PC-3 (cell line): ENCODE measurements around the gene CLEC16A.

Experiments
- EZH2 ChIP-seq: fragments of 300-600 bp; sonication (generic); IDR thresholded peaks from one replicate; pipeline ENCODE4 v1.6.1; 2017; ENCODE audit warnings: antibody characterized with exemption, mild to moderate bottlenecking, low read length; ENCODE audit not compliant: unreplicated experiment
- TF ChIP-seq, protein P1 (sequence below): fragments of 300-600 bp; sonication (generic); conservative IDR thresholded peaks from 2 replicates; pipeline ENCODE4 v1.5.1; 2017; ENCODE audit warnings: antibody characterized with exemption, low read depth, mild to moderate bottlenecking, low read length

DNA sequence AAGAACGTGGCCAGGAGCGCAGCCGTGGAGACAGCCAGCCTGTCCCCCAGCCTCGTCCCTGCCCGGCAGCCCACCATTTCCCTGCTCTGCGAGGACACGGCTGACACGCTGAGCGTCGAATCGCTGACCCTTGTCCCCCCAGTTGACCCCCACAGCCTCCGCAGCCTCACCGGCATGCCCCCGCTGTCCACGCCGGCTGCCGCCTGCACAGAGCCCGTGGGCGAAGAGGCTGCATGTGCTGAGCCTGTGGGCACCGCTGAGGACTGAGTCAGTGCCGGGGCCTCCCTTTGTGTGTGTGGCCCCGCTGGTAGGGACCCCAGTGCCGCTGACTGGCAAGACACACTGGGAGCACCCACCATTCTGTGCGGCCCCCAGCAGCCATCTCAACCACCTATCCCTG, 234.1 kb downstream of the CLEC16A start:
- TF ChIP-seq, protein P1, sequence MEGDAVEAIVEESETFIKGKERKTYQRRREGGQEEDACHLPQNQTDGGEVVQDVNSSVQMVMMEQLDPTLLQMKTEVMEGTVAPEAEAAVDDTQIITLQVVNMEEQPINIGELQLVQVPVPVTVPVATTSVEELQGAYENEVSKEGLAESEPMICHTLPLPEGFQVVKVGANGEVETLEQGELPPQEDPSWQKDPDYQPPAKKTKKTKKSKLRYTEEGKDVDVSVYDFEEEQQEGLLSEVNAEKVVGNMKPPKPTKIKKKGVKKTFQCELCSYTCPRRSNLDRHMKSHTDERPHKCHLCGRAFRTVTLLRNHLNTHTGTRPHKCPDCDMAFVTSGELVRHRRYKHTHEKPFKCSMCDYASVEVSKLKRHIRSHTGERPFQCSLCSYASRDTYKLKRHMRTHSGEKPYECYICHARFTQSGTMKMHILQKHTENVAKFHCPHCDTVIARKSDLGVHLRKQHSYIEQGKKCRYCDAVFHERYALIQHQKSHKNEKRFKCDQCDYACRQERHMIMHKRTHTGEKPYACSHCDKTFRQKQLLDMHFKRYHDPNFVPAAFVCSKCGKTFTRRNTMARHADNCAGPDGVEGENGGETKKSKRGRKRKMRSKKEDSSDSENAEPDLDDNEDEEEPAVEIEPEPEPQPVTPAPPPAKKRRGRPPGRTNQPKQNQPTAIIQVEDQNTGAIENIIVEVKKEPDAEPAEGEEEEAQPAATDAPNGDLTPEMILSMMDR: no peak
- no peak for TF ChIP-seq EZH2
